ENCODE measurements around the gene CD14.
"Not testable (repeated sequence)": the region's sequence is repeated elsewhere in the genome, so short reads cannot be mapped to it uniquely, and the experiment has no call there.

Gene CD14

GRCh38 chr5:140635291-140636257 is 2.6 kb upstream of the CD14 start:
- DNase-seq (ENCODE audit: low read depth in 2 of 2, low spot score in 1 of 2) = no peak

DNA sequence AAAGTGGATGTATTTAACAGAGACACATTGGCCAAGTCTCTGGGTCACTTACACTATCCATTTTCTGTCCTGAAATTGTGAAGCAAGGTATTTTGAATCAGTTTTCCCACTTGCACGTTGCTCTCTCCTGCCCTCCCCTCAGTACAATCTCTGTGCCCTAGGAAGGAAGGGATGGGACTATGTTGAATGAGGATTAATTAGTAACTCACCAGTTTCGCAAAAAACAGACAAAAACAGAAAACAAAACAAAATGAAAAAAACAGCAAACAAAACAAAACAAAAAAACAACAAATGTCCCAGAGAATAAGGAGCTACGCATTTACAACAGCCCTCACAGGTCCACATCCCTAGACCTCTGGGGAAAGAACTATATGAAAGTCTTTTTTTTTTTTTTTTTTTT is 1.1 kb upstream of the CD14 start:
- no peak for DNase-seq (ENCODE audit: low read depth in 2 of 2, low spot score in 1 of 2)

- DNase-seq (ENCODE audit: low read depth in 2 of 2, low spot score in 1 of 2) = no peak
Measured at GRCh38 chr5:140633501-140633900, 526 bp upstream of the CD14 start.

- no peak for DNase-seq (ENCODE audit: low read depth in 2 of 2, low spot score in 1 of 2)
Measured at GRCh38 chr5:140632366-140633020, 482 bp downstream of the CD14 start.

DNA sequence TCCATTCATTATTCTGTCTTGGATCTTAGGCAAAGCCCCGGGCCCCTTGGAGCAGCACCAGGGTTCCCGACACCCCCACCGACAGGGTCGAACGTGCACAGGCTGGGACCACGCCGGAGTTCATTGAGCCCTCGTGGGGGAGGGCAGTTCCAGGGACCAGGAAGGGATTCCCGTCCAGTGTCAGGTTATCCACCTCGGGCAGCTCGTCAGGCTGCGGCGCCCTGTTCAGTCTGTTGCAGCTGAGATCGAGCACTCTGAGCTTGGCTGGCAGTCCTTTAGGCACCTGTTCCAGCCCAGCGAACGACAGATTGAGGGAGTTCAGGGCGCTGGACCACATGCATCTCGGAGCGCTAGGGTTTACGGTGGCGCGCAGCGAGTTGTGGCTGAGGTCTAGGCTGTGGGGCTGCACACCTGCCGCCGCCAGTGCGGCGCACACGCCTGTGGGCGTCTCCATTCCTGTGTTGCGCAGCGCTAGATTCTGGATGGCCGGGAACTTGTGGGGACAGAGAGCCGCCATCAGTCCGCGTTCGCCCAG is 1.1 kb downstream of the CD14 start:
- DNase-seq (ENCODE audit: low read depth in 2 of 2, low spot score in 1 of 2) = no peak

GRCh38 chr5:140631036-140631417 is 1.9 kb downstream of the CD14 start:
- DNase-seq (ENCODE audit: low read depth in 2 of 2, low spot score in 1 of 2) = no peak

DNA sequence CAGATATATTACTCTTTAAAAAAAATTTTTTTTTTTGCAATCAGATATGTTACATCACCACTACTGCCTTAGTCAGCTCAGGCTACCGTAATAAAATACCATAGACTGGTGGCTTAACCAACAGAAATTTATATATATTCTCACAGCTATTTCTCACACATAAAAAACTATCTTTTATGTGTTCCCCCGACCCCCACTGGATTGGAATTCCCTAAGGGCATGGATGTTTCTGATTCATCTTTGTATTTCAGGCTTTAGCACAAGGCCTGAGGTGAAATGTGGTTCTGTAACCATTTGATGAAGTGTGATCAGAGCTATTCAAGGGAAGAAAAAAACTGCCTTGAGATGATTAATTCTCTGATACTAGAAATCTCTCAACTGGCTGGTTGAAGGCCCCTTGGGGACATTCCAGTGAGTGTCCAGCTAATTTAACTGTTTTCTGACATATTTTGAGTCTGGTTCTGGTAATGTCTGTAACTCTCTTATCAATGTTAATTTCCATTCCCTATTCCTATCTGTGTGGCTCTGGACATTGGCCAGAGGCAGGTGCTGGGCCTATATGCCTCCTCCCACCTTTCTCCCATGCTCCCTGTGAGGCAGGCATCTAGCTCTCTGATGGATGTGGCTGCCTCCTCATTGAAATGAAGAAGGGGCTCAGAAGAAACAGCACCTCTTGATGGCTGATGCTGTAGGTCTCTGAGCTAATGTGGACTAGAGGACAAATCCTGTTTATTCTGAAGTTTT is 2.5 kb downstream of the CD14 start:
- DNase-seq (ENCODE audit: low read depth in 2 of 2, low spot score in 1 of 2) = no peak

- DNase-seq (ENCODE audit: low read depth in 2 of 2, low spot score in 1 of 2) = no peak
Measured at GRCh38 chr5:140628711-140629110, 4.3 kb downstream of the CD14 start.

GRCh38 chr5:140627972-140628371 is 5.0 kb downstream of the CD14 start:
- DNase-seq (ENCODE audit: low read depth in 2 of 2, low spot score in 1 of 2) = no peak

GRCh38 chr5:140624886-140625285 is 8.1 kb downstream of the CD14 start:
- not testable (repeated sequence) for DNase-seq (ENCODE audit: low read depth in 2 of 2, low spot score in 1 of 2)

- not testable (repeated sequence) for DNase-seq (ENCODE audit: low read depth in 2 of 2, low spot score in 1 of 2)
Measured at GRCh38 chr5:140623061-140623460, 9.9 kb downstream of the CD14 start.

- DNase-seq (ENCODE audit: low read depth in 2 of 2, low spot score in 1 of 2) = no peak
Measured at GRCh38 chr5:140622301-140622700, 10.7 kb downstream of the CD14 start.

GRCh38 chr5:140611020-140611521 is 21.9 kb downstream of the CD14 start:
- no peak for DNase-seq (ENCODE audit: low read depth in 2 of 2, low spot score in 1 of 2)

- no peak for DNase-seq (ENCODE audit: low read depth in 2 of 2, low spot score in 1 of 2)
Measured at GRCh38 chr5:140609126-140609525, 23.8 kb downstream of the CD14 start.

DNA sequence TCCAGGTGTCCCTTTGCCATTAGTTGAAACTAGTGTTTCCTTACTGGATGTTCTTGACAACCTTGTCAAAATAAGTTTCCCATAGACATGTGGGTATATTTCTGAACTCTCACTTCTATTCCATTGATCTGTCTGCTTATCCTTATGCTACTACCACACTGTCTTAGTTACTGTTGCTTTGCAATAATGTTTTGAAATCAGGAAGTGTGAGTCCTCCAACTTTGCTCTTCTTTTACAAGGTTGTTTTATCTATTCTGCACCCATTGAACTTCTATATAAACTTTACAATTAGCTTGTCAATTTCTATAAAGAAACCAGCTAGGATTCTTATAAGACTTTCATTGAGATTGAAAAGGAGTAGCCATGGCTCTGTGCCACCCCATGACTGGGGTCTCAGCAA is 24.3 kb downstream of the CD14 start:
- DNase-seq (ENCODE audit: low read depth in 2 of 2, low spot score in 1 of 2) = no peak

GRCh38 chr5:140607031-140607430 is 25.9 kb downstream of the CD14 start:
- no peak for DNase-seq (ENCODE audit: low read depth in 2 of 2, low spot score in 1 of 2)

GRCh38 chr5:140605879-140606278 is 27.1 kb downstream of the CD14 start:
- no peak for DNase-seq (ENCODE audit: low read depth in 2 of 2, low spot score in 1 of 2)

- DNase-seq (ENCODE audit: low read depth in 2 of 2, low spot score in 1 of 2) = no peak
Measured at GRCh38 chr5:140603734-140604133, 29.2 kb downstream of the CD14 start.

DNA sequence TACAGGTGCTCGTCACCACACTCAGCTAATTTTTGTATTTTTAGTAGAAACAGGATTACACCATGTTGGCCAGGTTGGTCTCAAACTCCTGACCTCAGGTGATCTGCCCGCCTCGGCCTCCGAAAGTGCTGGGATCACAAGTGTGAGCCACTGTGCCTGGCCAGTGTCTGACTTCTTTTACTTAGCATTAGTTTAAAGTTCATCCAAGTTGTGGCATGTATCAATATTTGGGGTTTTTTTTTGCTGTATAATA is 29.6 kb downstream of the CD14 start:
- DNase-seq (ENCODE audit: low read depth in 2 of 2, low spot score in 1 of 2) = not testable (repeated sequence)

GRCh38 chr5:140602147-140602546 is 30.8 kb downstream of the CD14 start:
- DNase-seq (ENCODE audit: low read depth in 2 of 2, low spot score in 1 of 2) = no peak

DNA sequence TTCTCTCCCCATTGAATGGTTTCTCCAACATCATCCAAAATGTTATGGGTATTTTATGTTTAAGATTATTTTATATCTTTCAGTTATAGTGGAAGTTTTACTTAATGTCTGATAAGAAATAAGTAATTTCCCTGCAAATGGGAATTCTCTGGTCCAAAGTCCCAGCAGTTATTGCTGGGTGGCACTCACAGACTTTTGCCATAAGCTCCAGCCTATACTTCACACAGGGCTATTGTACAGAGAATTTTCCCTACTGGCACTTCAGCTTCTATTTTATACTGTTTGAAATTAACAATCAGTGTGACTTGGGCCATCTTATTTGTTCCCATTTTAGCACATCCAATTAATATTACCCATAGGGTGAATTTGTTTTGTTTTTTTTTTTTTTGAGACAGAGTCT is 32.9 kb downstream of the CD14 start:
- DNase-seq (ENCODE audit: low read depth in 2 of 2, low spot score in 1 of 2) = no peak

- DNase-seq (ENCODE audit: low read depth in 2 of 2, low spot score in 1 of 2) = no peak
Measured at GRCh38 chr5:140598836-140599235, 34.1 kb downstream of the CD14 start.

Measured in stimulated activated CD8-positive, alpha-beta memory T cell treated with anti-CD3 and anti-CD28 coated beads, Interleukin-4, amount 100 ng/mL, for 1 hour (primary cell).